OCI-M2 (cell line): ENCODE measurements around the gene MATN4.

ENCODE experiments used
- DNase-seq: peaks from one replicate; lab custom pipeline; 2025; ENCODE audit not compliant: unreplicated experiment; lab: John Stamatoyannopoulos, UW

The MATN4 gene

GRCh38 chr20:45254383-45255262, 53.5 kb downstream of the MATN4 start, which contains the start of gene SLPI:
Gene SLPI, minus strand, starts transcription at chr20:45254564. Its CDS starts 21 bp downstream, at chr20:45254543.
- DNase-seq: no peak

GRCh38 chr20:45253261-45253660, 54.8 kb downstream of the MATN4 start:
- DNase-seq: no peak

GRCh38 chr20:45251884-45252560, 56.1 kb downstream of the MATN4 start:
- no peak for DNase-seq

- no peak for DNase-seq
Observed at GRCh38 chr20:45248609-45249008, 59.5 kb downstream of the MATN4 start.

GRCh38 chr20:45247865-45248264, 60.2 kb downstream of the MATN4 start:
- DNase-seq: no peak

- DNase-seq: no peak
Observed at GRCh38 chr20:45246109-45246508, 62.0 kb downstream of the MATN4 start.
